LNCaP clone FGC (cell line): ENCODE measurements around the gene IFNK.
A peak's percentile ranks its signal among the peaks of the same experiment; 100 is the strongest.

ENCODE experiments used
- DNase-seq: peaks from one replicate; pipeline ENCODE4 v3.0.0-alpha.2; 2011; ENCODE audit warnings: low read depth
- H3K4me3 ChIP-seq: 2 replicates; pipeline ENCODE4 v1.5.1; 2011; ENCODE audit warnings: mild to moderate bottlenecking, low read depth, low read length, control low read depth
- TF ChIP-seq, protein P1 (sequence below): IDR thresholded peaks from 2 replicates; pipeline ENCODE4 v1.5.1; 2012; ENCODE audit warnings: mild to moderate bottlenecking; ENCODE audit not compliant: control insufficient read depth, insufficient read depth; ENCODE audit errors: extremely low read depth

Gene IFNK

GRCh38 chr9:27545471-27545870, 21.4 kb downstream of the IFNK start:
- H3K4me3 ChIP-seq, result no peak overlapping the region
- TF ChIP-seq, protein P1, sequence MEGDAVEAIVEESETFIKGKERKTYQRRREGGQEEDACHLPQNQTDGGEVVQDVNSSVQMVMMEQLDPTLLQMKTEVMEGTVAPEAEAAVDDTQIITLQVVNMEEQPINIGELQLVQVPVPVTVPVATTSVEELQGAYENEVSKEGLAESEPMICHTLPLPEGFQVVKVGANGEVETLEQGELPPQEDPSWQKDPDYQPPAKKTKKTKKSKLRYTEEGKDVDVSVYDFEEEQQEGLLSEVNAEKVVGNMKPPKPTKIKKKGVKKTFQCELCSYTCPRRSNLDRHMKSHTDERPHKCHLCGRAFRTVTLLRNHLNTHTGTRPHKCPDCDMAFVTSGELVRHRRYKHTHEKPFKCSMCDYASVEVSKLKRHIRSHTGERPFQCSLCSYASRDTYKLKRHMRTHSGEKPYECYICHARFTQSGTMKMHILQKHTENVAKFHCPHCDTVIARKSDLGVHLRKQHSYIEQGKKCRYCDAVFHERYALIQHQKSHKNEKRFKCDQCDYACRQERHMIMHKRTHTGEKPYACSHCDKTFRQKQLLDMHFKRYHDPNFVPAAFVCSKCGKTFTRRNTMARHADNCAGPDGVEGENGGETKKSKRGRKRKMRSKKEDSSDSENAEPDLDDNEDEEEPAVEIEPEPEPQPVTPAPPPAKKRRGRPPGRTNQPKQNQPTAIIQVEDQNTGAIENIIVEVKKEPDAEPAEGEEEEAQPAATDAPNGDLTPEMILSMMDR, result no peak

GRCh38 chr9:27548055-27548741, 24.1 kb downstream of the IFNK start:
- TF ChIP-seq, protein P1, result peak; percentile 42
- DNase-seq, result no peak

More at GRCh38 chr9:27545471-27545870, 21.4 kb downstream of the IFNK start:
- peak; percentile 78 for DNase-seq

DNA sequence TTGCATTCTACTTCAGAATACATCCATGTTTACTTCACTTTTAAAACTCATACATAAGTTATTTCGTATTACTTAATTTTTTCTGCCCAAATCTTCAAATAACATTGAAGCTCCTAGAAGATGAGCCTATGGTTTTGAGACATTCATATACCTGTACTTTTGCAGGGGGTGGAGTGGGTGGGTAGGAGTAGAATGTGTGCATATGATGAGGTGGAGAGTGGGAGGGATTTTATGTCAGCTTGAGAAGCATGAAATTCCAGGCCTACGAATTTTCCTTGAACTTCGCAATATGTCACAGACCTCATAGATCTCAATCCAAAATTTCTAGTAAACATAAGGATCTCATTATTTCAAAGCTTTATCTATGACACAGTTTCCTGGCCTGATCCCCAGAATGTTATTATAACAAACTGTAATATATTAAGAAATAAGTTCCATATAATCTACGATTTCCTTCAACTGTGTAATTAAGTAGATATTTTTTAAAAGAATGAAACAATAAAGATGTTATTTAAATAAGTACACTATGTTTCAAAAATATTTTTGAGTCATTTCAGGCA, 25.2 kb downstream of the IFNK start:
- DNase-seq, result no peak
- H3K4me3 ChIP-seq, result no peak overlapping the region
- TF ChIP-seq, protein P1, result no peak

More at GRCh38 chr9:27548055-27548741, 24.1 kb downstream of the IFNK start:
- no peak overlapping the region for H3K4me3 ChIP-seq

DNA sequence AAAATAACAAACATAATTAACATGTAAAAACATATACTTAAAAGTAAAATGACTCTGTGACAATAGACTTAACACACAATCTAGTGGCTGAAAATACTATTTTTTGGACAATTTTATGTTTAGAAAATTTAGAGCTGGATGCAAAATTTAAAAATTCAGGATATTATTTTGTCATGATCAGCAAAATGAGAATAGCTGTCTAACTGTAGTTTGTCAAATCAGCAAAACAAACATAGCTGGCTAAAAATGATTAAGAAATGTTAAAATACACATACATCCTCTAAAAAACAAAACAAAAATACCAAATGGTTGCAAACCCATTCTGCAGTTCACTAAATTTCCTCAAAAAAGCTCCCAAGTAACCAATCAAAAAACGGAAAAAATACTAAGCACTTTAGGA, 30.6 kb downstream of the IFNK start:
- H3K4me3 ChIP-seq, result no peak overlapping the region
- TF ChIP-seq, protein P1, result no peak
- no peak for DNase-seq

DNA sequence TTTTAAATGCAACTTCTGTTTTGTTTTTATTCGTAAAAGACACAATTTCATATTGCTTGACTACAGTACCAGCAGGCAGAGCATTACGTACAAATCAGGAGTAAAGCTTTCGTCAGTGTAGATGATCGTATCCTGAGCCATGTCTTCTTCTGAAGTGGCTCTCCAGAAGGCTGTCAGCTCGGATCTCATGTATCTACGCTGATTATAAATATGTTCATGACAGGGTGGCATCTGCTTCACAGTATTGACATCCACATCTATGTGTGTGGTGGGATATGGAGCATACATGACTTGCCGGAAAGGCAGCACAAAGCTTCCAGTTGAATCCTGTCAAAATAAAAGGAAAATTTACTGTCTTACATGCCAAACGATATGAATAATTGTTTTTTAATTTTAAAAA, 32.4 kb downstream of the IFNK start:
- DNase-seq, result no peak
- no peak overlapping the region for H3K4me3 ChIP-seq
- TF ChIP-seq, protein P1, result no peak

- TF ChIP-seq, protein P1, result no peak
- DNase-seq, result no peak
- no peak overlapping the region for H3K4me3 ChIP-seq
Measured at GRCh38 chr9:27558307-27558706, 34.2 kb downstream of the IFNK start.

DNA sequence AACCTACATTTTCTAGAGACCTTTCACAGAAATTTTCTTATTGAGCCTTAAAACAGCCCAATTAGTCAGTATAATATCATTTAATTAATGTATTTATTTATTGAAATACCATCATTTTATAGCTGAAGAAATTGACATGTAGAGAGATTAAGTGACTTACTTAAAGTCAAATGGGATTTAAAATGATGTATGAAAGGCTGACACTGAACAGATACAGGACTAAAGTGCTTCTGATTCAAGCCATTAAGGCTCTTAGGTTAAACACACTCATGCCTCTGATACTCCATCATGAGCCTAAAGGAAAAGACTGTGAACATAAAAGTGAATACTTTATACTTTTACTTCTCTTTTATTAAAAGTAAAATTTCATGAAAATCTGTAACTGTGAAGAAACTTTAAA, 36.4 kb downstream of the IFNK start:
- no peak overlapping the region for H3K4me3 ChIP-seq
- TF ChIP-seq, protein P1, result no peak
- no peak for DNase-seq
